Suprapubic skin (tissue), 4 donors: ENCODE measurements around the gene PRKCE. TPM values are rescaled to one million over a fixed set of nuclear protein-coding genes. Genes with fewer than 3 reads are reported as not detected.

Experiments
- DNase-seq, 2 donors: peaks; one replicate each; pipeline ENCODE4 v3.0.0-alpha.2; 2019; ENCODE audit warnings: low spot score in 2 of 2
- H3K27ac ChIP-seq: fragments of 200-600 bp; sonication (generic); one replicate; pipeline ENCODE4 v1.5.1; 2019
- H3K27me3 ChIP-seq: fragments of 200-600 bp; sonication (generic); one replicate; pipeline ENCODE4 v1.5.1; 2019
- H3K36me3 ChIP-seq: fragments of 200-600 bp; sonication (generic); one replicate; pipeline ENCODE4 v1.5.1; 2019
- H3K4me1 ChIP-seq: fragments of 200-600 bp; sonication (generic); one replicate; pipeline ENCODE4 v1.5.1; 2019
- H3K4me3 ChIP-seq: fragments of 200-600 bp; sonication (generic); one replicate; pipeline ENCODE4 v1.5.1; 2019; ENCODE audit warnings: mild to moderate bottlenecking
- H3K9me3 ChIP-seq: fragments of 200-600 bp; sonication (generic); one replicate; pipeline ENCODE4 v1.5.1; 2019
- CTCF ChIP-seq, 2 donors: fragments of 200-600 bp in 1 of 2; fragments of 450-650 bp in 1 of 2; sonication (generic) in 1 of 2; IDR thresholded peaks; one replicate each; pipeline ENCODE4 v1.5.1; 2016 to 2019; ENCODE audit warnings: antibody characterized with exemption in 2 of 2, mild to moderate bottlenecking in 1 of 2, moderate library complexity in 1 of 2
- EP300 ChIP-seq: sonication (generic); formaldehyde crosslinking; IDR thresholded peaks from one replicate; pipeline ENCODE4 v1.6.1; 2017; ENCODE audit warnings: antibody characterized with exemption
- POLR2A ChIP-seq, 2 donors: fragments of 450-650 bp; IDR thresholded peaks; one replicate each; pipeline ENCODE4 v1.6.1; 2017; ENCODE audit warnings: antibody characterized with exemption in 2 of 2, mild to moderate bottlenecking in 2 of 2, moderate library complexity in 2 of 2
- POLR2AphosphoS5 ChIP-seq, 3 donors: sonication (generic); formaldehyde crosslinking; IDR thresholded peaks; one replicate each; pipeline ENCODE4 v1.6.1; 2017; ENCODE audit warnings: antibody characterized with exemption in 3 of 3
- WGBS: methylation state at CpG from one replicate; pipeline ENCODE4 v1.1.5; 2018; 5-methylcytosine and 5-hydroxymethylcytosine counted together
- total RNA-seq, 4 donors: library from RNA; depleted of rRNA; stranded (reverse); fragments of >200 nt; gene quantifications; one replicate each; pipeline ENCODE4 v1.1.0, GENCODE V29; 2016

The PRKCE gene
- total RNA-seq, 4 donors from 2014 or later = 7.9 to 18.3 (median 12.5) TPM

GRCh38 chr2:45902380-45902779 is 250.9 kb downstream of the PRKCE start:
- Histone ChIP-seq H3K4me1 (peaks cover 30% of the 10 kb centered on the region), H3K4me3 (no peak overlapping the region), H3K36me3 (no peaks in the 10 kb centered on the region), H3K27ac (no peak overlapping the region), H3K9me3 (no peaks in the 10 kb centered on the region), H3K27me3 (no peaks in the 10 kb centered on the region)
- no peak for DNase-seq
- no peak for TF ChIP-seq EP300
- no peak for TF ChIP-seq POLR2AphosphoS5 (IDR thresholded peaks at IDR 0.05)
- TF ChIP-seq CTCF (IDR thresholded peaks at IDR 0.05) = no peak
- no peak for TF ChIP-seq POLR2A (IDR thresholded peaks at IDR 0.05)

- H3K36me3 ChIP-seq = no peaks in the 10 kb centered on the region
- no peak overlapping the region for H3K4me3 ChIP-seq
- H3K4me1 ChIP-seq = peaks cover 27% of the 10 kb centered on the region
- no peaks in the 10 kb centered on the region for H3K9me3 ChIP-seq
- H3K27me3 ChIP-seq = no peaks in the 10 kb centered on the region
- WGBS = 84% methylated on average over 2 of the region's 2 CpGs
- DNase-seq = no peak
- no peak overlapping the region for H3K27ac ChIP-seq
- TF ChIP-seq POLR2AphosphoS5 (IDR thresholded peaks at IDR 0.05) = no peak
- TF ChIP-seq EP300 = no peak
- no peak for TF ChIP-seq CTCF (IDR thresholded peaks at IDR 0.05)
- no peak for TF ChIP-seq POLR2A (IDR thresholded peaks at IDR 0.05)
These were observed 251.4 kb downstream of the PRKCE start for GRCh38 chr2:45902781-45903375.

GRCh38 chr2:45904267-45904945 is 252.9 kb downstream of the PRKCE start:
- TF ChIP-seq POLR2A (IDR thresholded peaks at IDR 0.05) (no peak), POLR2AphosphoS5 (IDR thresholded peaks at IDR 0.05) (no peak), EP300 (no peak), CTCF (IDR thresholded peaks at IDR 0.05) (no peak)
- no peaks in the 10 kb centered on the region for H3K36me3 ChIP-seq
- no peak overlapping the region for H3K4me3 ChIP-seq
- WGBS = 65% methylated on average over 15 of the region's 15 CpGs
- DNase-seq = no peak
- H3K9me3 ChIP-seq = no peaks in the 10 kb centered on the region
- H3K4me1 ChIP-seq = peaks cover 21% of the 10 kb centered on the region
- peak overlapping the region; percentile 1 for H3K27ac ChIP-seq
- no peaks in the 10 kb centered on the region for H3K27me3 ChIP-seq

- H3K4me3 ChIP-seq = no peak overlapping the region
- no peaks in the 10 kb centered on the region for H3K36me3 ChIP-seq
- H3K4me1 ChIP-seq = peaks cover 24% of the 10 kb centered on the region
- H3K27me3 ChIP-seq = no peaks in the 10 kb centered on the region
- H3K27ac ChIP-seq = peak overlapping the region; percentile 1
- DNase-seq = no peak
- TF ChIP-seq POLR2AphosphoS5 (IDR thresholded peaks at IDR 0.05) (no peak), POLR2A (IDR thresholded peaks at IDR 0.05) (no peak), CTCF (IDR thresholded peaks at IDR 0.05) (no peak), EP300 (no peak)
- H3K9me3 ChIP-seq = no peaks in the 10 kb centered on the region
- 91% methylated on average over 7 of the region's 8 CpGs for WGBS
These were observed 253.6 kb downstream of the PRKCE start for GRCh38 chr2:45904946-45905631.

GRCh38 chr2:45905632-45905958 is 254.1 kb downstream of the PRKCE start:
- Histone ChIP-seq H3K36me3 (no peaks in the 10 kb centered on the region), H3K27me3 (no peaks in the 10 kb centered on the region), H3K4me3 (no peak overlapping the region), H3K9me3 (no peaks in the 10 kb centered on the region), H3K27ac (no peak overlapping the region), H3K4me1 (peaks cover 29% of the 10 kb centered on the region)
- TF ChIP-seq POLR2AphosphoS5 (IDR thresholded peaks at IDR 0.05) = no peak
- TF ChIP-seq EP300 = no peak
- TF ChIP-seq POLR2A (IDR thresholded peaks at IDR 0.05) = no peak
- no peak for TF ChIP-seq CTCF (IDR thresholded peaks at IDR 0.05)
- WGBS = 100% methylated on average over 5 of the region's 5 CpGs
- no peak for DNase-seq
